ENCODE data around the gene MBNL1.
A peak's percentile ranks its signal among the peaks of the same experiment; 100 is the strongest.

The MBNL1 gene

DNA sequence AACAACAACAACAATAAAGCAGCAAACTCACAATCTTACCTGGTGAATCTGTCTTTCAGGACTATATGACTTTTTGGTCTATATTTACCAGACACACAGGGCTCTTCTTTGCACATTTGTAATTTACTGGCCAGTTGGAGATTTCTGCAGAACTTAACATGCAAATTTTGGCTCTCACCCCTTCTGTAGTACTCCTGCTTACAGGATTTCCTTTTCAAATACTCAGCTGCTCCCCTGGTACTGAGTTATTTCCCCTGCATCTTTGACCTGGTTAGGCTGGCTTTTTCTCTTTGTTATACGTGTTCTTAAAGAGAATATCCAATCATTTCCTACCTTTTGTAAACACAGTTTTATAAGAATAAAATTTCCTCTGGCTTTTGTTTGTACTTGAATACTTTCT, 228.0 kb downstream of the MBNL1 start:
- Histone ChIP-seq H3K4me1 (peaks cover 10% of the 10 kb centered on the region), H3K4me2 (peak overlapping the region; percentile 31; the same call in 1 of the 2 replicates), H3K9ac (no peak overlapping the region), H3K27ac (no peak overlapping the region), H3K36me3 (no peaks in the 10 kb centered on the region), H3K27me3 (no peaks in the 10 kb centered on the region), H4K20me1 (no peaks in the 10 kb centered on the region), H3K4me3 (no peak overlapping the region), H3K9me3 (no peaks in the 10 kb centered on the region)
- TF ChIP-seq Cebpa-rat (IDR thresholded peaks at IDR 0.05): no peak

GRCh38 chr3:152497457-152497856, 228.7 kb downstream of the MBNL1 start:
- Histone ChIP-seq H3K9me3 (no peaks in the 10 kb centered on the region), H3K4me1 (peaks cover 10% of the 10 kb centered on the region), H3K9ac (no peak overlapping the region), H3K4me3 (no peak overlapping the region), H4K20me1 (no peaks in the 10 kb centered on the region), H3K4me2 (no peak overlapping the region), H3K27ac (no peak overlapping the region), H3K36me3 (no peaks in the 10 kb centered on the region), H3K27me3 (no peaks in the 10 kb centered on the region)
- TF ChIP-seq Cebpa-rat (IDR thresholded peaks at IDR 0.05): no peak

GRCh38 chr3:152497890-152498289, 229.2 kb downstream of the MBNL1 start:
- no peaks in the 10 kb centered on the region for H3K9me3 ChIP-seq
- no peaks in the 10 kb centered on the region for H3K36me3 ChIP-seq
- no peak overlapping the region for H3K9ac ChIP-seq
- H3K4me1 ChIP-seq: peaks cover 10% of the 10 kb centered on the region
- H3K4me2 ChIP-seq: no peak overlapping the region
- H3K4me3 ChIP-seq: no peak overlapping the region
- no peak overlapping the region for H3K27ac ChIP-seq
- TF ChIP-seq Cebpa-rat (IDR thresholded peaks at IDR 0.05): no peak
- no peaks in the 10 kb centered on the region for H4K20me1 ChIP-seq
- no peaks in the 10 kb centered on the region for H3K27me3 ChIP-seq

- TF ChIP-seq Cebpa-rat (IDR thresholded peaks at IDR 0.05): no peak
- no peaks in the 10 kb centered on the region for H4K20me1 ChIP-seq
- no peak overlapping the region for H3K4me3 ChIP-seq
- H3K4me2 ChIP-seq: no peak overlapping the region
- H3K27ac ChIP-seq: no peak overlapping the region
- H3K9ac ChIP-seq: no peak overlapping the region
- peaks cover 10% of the 10 kb centered on the region for H3K4me1 ChIP-seq
- H3K9me3 ChIP-seq: no peaks in the 10 kb centered on the region
- H3K27me3 ChIP-seq: no peaks in the 10 kb centered on the region
- no peaks in the 10 kb centered on the region for H3K36me3 ChIP-seq
These were observed 231.2 kb downstream of the MBNL1 start for GRCh38 chr3:152499791-152500385.

DNA sequence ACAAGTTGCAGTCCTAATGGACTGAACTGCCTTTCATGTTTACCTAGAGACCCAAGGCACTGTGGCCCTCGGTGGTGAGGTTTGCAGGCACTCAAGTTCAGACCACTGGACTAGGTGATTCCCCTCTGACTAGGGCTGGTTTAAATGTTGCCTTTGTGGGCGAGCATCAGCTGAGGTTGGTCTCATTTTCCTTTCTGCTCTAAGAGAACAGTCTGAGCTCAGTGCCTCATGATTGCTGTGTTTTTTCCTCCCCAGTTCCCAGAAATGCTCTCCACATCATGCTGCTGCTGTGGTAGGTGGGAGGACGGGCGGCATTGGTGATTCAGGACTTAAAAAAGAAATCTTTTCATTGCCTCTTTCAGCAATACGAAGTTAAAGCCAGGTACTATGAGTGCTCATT, 237.2 kb downstream of the MBNL1 start:
- no peaks in the 10 kb centered on the region for H4K20me1 ChIP-seq
- TF ChIP-seq Cebpa-rat (IDR thresholded peaks at IDR 0.05): no peak
- H3K27ac ChIP-seq: no peak overlapping the region
- H3K4me1 ChIP-seq: no peaks in the 10 kb centered on the region
- no peak overlapping the region for H3K4me2 ChIP-seq
- H3K27me3 ChIP-seq: no peaks in the 10 kb centered on the region
- H3K9ac ChIP-seq: no peak overlapping the region
- no peaks in the 10 kb centered on the region for H3K36me3 ChIP-seq
- H3K9me3 ChIP-seq: no peaks in the 10 kb centered on the region
- H3K4me3 ChIP-seq: no peak overlapping the region

GRCh38 chr3:152508705-152509104, 240.0 kb downstream of the MBNL1 start:
- H3K4me1 ChIP-seq: no peaks in the 10 kb centered on the region
- H3K4me3 ChIP-seq: no peak overlapping the region
- no peaks in the 10 kb centered on the region for H3K9me3 ChIP-seq
- H3K4me2 ChIP-seq: no peak overlapping the region
- no peak overlapping the region for H3K9ac ChIP-seq
- H3K27ac ChIP-seq: no peak overlapping the region
- H3K36me3 ChIP-seq: no peaks in the 10 kb centered on the region
- no peaks in the 10 kb centered on the region for H4K20me1 ChIP-seq
- TF ChIP-seq Cebpa-rat (IDR thresholded peaks at IDR 0.05): no peak
- no peaks in the 10 kb centered on the region for H3K27me3 ChIP-seq

GRCh38 chr3:152511904-152512303, 243.2 kb downstream of the MBNL1 start:
- H3K9me3 ChIP-seq: no peaks in the 10 kb centered on the region
- H3K36me3 ChIP-seq: no peaks in the 10 kb centered on the region
- H3K4me3 ChIP-seq: no peak overlapping the region
- no peaks in the 10 kb centered on the region for H3K27me3 ChIP-seq
- H3K4me2 ChIP-seq: no peak overlapping the region
- H3K9ac ChIP-seq: no peak overlapping the region
- no peak overlapping the region for H3K27ac ChIP-seq
- peaks cover 5% of the 10 kb centered on the region; the same call in 1 of the 2 replicates for H3K4me1 ChIP-seq
- no peaks in the 10 kb centered on the region for H4K20me1 ChIP-seq
- TF ChIP-seq Cebpa-rat (IDR thresholded peaks at IDR 0.05): no peak

DNA sequence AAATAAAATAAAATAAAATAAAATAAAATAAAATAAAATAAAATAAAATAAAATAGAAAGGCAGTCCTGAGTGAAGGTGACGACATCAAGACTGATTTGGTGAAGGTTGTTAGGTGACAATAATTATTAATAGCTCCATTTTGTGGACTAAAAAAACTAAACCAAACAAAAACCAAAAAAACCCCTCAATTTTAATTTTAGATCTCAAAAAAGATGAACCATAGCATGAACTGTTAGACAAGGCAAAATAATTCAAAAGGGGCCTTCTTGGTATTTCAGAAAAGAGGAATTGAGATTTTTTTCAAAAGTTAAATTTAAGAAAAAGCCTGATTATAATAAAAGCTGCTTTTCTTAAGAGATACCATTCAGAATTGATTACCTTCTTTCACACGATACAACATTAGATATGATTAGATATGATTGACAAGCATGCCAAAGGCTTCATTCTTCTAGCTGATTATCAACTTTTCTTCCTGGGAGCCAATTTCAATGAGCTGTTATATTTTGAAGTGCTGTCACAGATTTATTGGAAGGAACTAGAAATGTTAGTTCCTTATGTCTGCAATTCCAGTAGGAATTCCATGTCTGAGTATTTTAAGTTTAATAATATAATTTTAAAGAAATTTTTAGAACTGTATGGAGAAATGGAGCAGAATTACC, 244.7 kb downstream of the MBNL1 start:
- Histone ChIP-seq H3K9me3 (no peaks in the 10 kb centered on the region), H3K4me3 (no peak overlapping the region), H3K27me3 (no peaks in the 10 kb centered on the region), H3K4me1 (peaks cover 5% of the 10 kb centered on the region; the same call in 1 of the 2 replicates), H3K4me2 (no peak overlapping the region), H3K36me3 (no peaks in the 10 kb centered on the region), H4K20me1 (no peaks in the 10 kb centered on the region), H3K27ac (no peak overlapping the region), H3K9ac (no peak overlapping the region)
- no peak for TF ChIP-seq Cebpa-rat (IDR thresholded peaks at IDR 0.05)
